ENCODE results near the gene CADM1.

DNA sequence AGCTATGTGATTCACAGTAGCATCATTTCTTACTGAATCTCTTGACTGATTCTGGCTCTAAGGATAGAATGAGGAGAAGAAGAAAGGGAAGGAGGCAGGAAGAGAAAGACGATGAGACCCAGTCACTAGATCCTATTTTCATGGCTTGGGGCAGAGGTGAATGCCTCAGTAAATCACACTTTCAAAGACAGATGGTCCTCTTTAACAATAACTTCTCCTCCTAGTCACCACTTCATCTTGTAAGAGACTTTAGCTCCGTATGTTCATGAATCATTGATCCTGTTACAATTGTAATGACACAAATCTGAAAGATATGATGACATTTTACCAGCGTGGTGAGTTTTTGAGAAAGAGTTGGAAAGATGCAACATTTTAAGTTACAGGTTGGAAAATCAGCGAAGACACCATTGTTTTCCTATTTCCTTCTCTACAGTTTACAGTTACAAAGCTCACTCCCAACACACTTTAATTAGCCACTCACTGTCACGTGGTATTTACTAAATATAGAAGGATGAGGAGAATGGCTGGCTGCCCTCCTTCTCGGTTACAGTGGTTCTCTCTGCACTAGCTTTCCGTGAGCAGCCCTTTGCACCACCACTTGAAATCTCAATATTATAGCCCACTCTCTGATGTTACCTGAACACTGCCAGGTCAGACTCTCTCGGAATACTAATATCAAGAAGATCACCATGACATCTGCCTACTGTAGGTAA, 205.8 kb downstream of the CADM1 start:
- TF ChIP-seq, protein P1, sequence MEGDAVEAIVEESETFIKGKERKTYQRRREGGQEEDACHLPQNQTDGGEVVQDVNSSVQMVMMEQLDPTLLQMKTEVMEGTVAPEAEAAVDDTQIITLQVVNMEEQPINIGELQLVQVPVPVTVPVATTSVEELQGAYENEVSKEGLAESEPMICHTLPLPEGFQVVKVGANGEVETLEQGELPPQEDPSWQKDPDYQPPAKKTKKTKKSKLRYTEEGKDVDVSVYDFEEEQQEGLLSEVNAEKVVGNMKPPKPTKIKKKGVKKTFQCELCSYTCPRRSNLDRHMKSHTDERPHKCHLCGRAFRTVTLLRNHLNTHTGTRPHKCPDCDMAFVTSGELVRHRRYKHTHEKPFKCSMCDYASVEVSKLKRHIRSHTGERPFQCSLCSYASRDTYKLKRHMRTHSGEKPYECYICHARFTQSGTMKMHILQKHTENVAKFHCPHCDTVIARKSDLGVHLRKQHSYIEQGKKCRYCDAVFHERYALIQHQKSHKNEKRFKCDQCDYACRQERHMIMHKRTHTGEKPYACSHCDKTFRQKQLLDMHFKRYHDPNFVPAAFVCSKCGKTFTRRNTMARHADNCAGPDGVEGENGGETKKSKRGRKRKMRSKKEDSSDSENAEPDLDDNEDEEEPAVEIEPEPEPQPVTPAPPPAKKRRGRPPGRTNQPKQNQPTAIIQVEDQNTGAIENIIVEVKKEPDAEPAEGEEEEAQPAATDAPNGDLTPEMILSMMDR (IDR thresholded peaks at IDR 0.05): no peak
- no peak for TF ChIP-seq POLR2A (IDR thresholded peaks at IDR 0.05)
